CD14-positive monocyte (primary cell): Measurements from ENCODE around the gene TEX11. TPM values are rescaled to one million over a fixed set of nuclear protein-coding genes. Genes with fewer than 3 reads are reported as not detected.
"Not testable (repeated sequence)": the region's sequence is repeated elsewhere in the genome, so short reads cannot be mapped to it uniquely, and the experiment has no call there.

Source experiments
- DNase-seq, 3 donors: peaks; one replicate each; pipeline ENCODE4 v3.0.0-alpha.2; 2011 to 2022
- H2AFZ ChIP-seq: 2 replicates; pipeline ENCODE4 v1.6.0; 2012; ENCODE audit warnings: mild to moderate bottlenecking, low read depth, low read length, inconsistent platforms; ENCODE audit not compliant: insufficient read depth, poor library complexity, severe bottlenecking
- H3K27ac ChIP-seq, 2 donors: 1 replicate in 1 of 2; 2 replicates in 1 of 2; pipeline ENCODE4 v1.5.1; 2012 to 2013; ENCODE audit warnings: low read length in 2 of 2, control low read depth in 1 of 2, inconsistent platforms in 1 of 2, low read depth in 1 of 2, mild to moderate bottlenecking in 1 of 2
- H3K27me3 ChIP-seq, 2 donors: one replicate each; pipeline versions ENCODE4 v1.6.0 to v1.6.1; 2011 to 2013; ENCODE audit warnings: low read length in 2 of 2; ENCODE audit not compliant: control insufficient read depth in 2 of 2, insufficient read depth in 2 of 2
- H3K36me3 ChIP-seq, 2 donors: replicated peaks in 1 of 2; 1 replicate in 1 of 2; 2 replicates in 1 of 2; pipeline versions ENCODE4 v1.5.1 to v1.6.1; 2012 to 2013; ENCODE audit warnings: low read length in 2 of 2, control low read depth in 1 of 2, inconsistent platforms in 1 of 2, mild to moderate bottlenecking in 1 of 2; ENCODE audit not compliant: insufficient read depth in 2 of 2, control insufficient read depth in 1 of 2
- H3K4me1 ChIP-seq, 2 donors: 1 replicate in 1 of 2; 2 replicates in 1 of 2; pipeline versions ENCODE4 v1.5.1 to v1.6.1; 2012 to 2013; ENCODE audit warnings: low read length in 2 of 2, control low read depth in 1 of 2, inconsistent platforms in 1 of 2, mild to moderate bottlenecking in 1 of 2, moderate library complexity in 1 of 2; ENCODE audit not compliant: insufficient read depth in 2 of 2, control insufficient read depth in 1 of 2
- H3K4me2 ChIP-seq: replicated peaks from 2 replicates; pipeline ENCODE3; 2012; ENCODE audit warnings: low read length, moderate library complexity, mild to moderate bottlenecking; ENCODE audit not compliant: poor library complexity, severe bottlenecking; ENCODE audit errors: extremely low read depth
- H3K4me3 ChIP-seq, 3 experiments: fragments of 200-600 bp in 1 of 3; sonication (generic) in 1 of 3; replicated peaks in 1 of 3; 1 replicate in 2 of 3; 2 replicates in 1 of 3; pipeline ENCODE4 v1.5.1; 2011 to 2013; ENCODE audit warnings: low read length in 3 of 3, mild to moderate bottlenecking in 3 of 3, control low read depth in 2 of 3, low read depth in 2 of 3, inconsistent platforms in 1 of 3, moderate library complexity in 1 of 3
- H3K79me2 ChIP-seq: 2 replicates; pipeline ENCODE4 v1.6.0; 2012; ENCODE audit warnings: mild to moderate bottlenecking, control low read depth, inconsistent platforms, low read length, moderate library complexity; ENCODE audit not compliant: insufficient read depth
- H3K9ac ChIP-seq: 2 replicates; pipeline ENCODE4 v1.6.0; 2017; ENCODE audit warnings: low read length, mild to moderate bottlenecking; ENCODE audit not compliant: insufficient read depth, poor library complexity, severe bottlenecking
- H3K9me3 ChIP-seq, 2 donors: replicated peaks in 1 of 2; 1 replicate in 1 of 2; 2 replicates in 1 of 2; pipeline versions ENCODE4 v1.5.1 to v1.6.1; 2012 to 2013; ENCODE audit warnings: low read length in 2 of 2, control low read depth in 1 of 2; ENCODE audit not compliant: control insufficient read depth in 1 of 2, insufficient read depth in 1 of 2
- H4K20me1 ChIP-seq: 2 replicates; pipeline ENCODE4 v1.6.0; 2012; ENCODE audit warnings: mild to moderate bottlenecking, low read length, control low read depth, moderate library complexity; ENCODE audit not compliant: insufficient read depth
- H3K27ac Mint-ChIP-seq, 7 donors: one replicate each; pipeline ENCODE4 v1.8.0; 2020; ENCODE audit warnings: mild to moderate bottlenecking in 7 of 7, mixed read lengths in 7 of 7, moderate library complexity in 6 of 7, inconsistent platforms in 2 of 7
- H3K27me3 Mint-ChIP-seq, 3 donors: one replicate each; pipeline ENCODE4 v1.8.0; 2021 to 2022; ENCODE audit warnings: low read depth in 3 of 3, mild to moderate bottlenecking in 3 of 3, mixed read lengths in 3 of 3, moderate library complexity in 3 of 3, inconsistent platforms in 1 of 3
- H3K36me3 Mint-ChIP-seq, 2 donors: one replicate each; pipeline ENCODE4 v1.8.0; 2020; ENCODE audit warnings: mixed read lengths in 2 of 2, inconsistent platforms in 1 of 2, mild to moderate bottlenecking in 1 of 2
- H3K4me1 Mint-ChIP-seq: one replicate; pipeline ENCODE4 v1.8.0; 2020; ENCODE audit warnings: mild to moderate bottlenecking, mixed read lengths
- H3K4me3 Mint-ChIP-seq, 2 donors: one replicate each; pipeline ENCODE4 v1.8.0; 2020; ENCODE audit warnings: mild to moderate bottlenecking in 2 of 2, mixed read lengths in 2 of 2, moderate library complexity in 1 of 2
- H3K9me3 Mint-ChIP-seq, 7 donors: one replicate each; pipeline ENCODE4 v1.8.0; 2020 to 2022; ENCODE audit warnings: mixed read lengths in 7 of 7, mild to moderate bottlenecking in 6 of 7, moderate library complexity in 6 of 7, inconsistent platforms in 2 of 7
- WGBS: methylation state at CpG from one replicate; pipeline ENCODE4 v1.1.5; 2013; ENCODE audit warnings: missing lambda C conversion rate; ENCODE audit not compliant: insufficient coverage; 5-methylcytosine and 5-hydroxymethylcytosine counted together
- intact Hi-C, 2 donors: fragments of 100-400 bp; cut with micrococcal nuclease; formaldehyde crosslinking; loops; one replicate each; pipeline versions ENCODE4 v1.15.0 to v1.15.1; 2023
- polyA plus RNA-seq, 3 donors: library from polyadenylated mRNA; depleted of rRNA in 1 of 3; unstranded in 2 of 3; stranded (reverse) in 1 of 3; fragments of 300-500 nt in 2 of 3; fragments of >200 nt in 1 of 3; fragmentation: Illumina TruSeq in 2 of 3; gene quantifications; 1 replicate in 2 of 3; 2 replicates in 1 of 3; pipeline ENCODE4 v1.2.3, GENCODE V29; 2012 to 2021
- TF ChIP-seq, protein P1 (sequence below): fragments of 200-600 bp; IDR thresholded peaks from one replicate; pipeline ENCODE4 v1.8.0; 2022; ENCODE audit warnings: antibody characterized with exemption, mild to moderate bottlenecking

The TEX11 gene
- polyA plus RNA-seq, 3 donors, result not detected

DNA sequence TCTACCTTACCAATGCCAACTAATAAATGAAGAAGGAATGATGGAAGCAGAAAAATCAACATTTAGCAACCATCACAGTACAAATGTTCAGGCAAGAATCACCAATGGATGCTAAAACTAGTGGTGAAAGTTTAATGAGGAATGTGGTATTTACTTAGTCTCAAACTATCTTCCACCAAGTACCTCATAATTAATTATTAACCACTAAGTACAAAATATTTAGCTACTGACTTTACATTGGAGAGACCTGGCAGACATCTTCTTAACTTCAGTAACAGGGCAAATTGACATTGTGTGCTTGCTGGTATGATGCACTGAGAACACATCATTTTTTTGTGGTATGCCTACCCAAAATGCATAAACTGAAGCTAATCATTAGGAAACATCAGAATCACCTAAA lies 381.5 kb downstream of the TEX11 start:
- Mint-ChIP-seq H3K27me3 (peaks cover 0 to 5% (median 2%) of the 10 kb centered on the region in 3 donors), H3K9me3 (peaks cover 0 to 7% (median under 1%) of the 10 kb centered on the region in 7 donors), H3K4me1 (peaks cover 6% of the 10 kb centered on the region), H3K36me3 (no peaks in the 10 kb centered on the region), H3K27ac (no peak overlapping the region), H3K4me3 (no peak overlapping the region)
- Histone ChIP-seq H3K79me2 (no peaks in the 10 kb centered on the region), H3K36me3 (no peaks in the 10 kb centered on the region), H3K9me3 (no peaks in the 10 kb centered on the region), H3K9ac (no peak overlapping the region), H2AFZ (no peak overlapping the region), H3K27me3 (no peaks in the 10 kb centered on the region), H3K4me1 (no peaks in the 10 kb centered on the region), H3K27ac (no peak overlapping the region), H3K4me2 (no peak overlapping the region), H3K4me3 (no peak overlapping the region), H4K20me1 (no peaks in the 10 kb centered on the region)
- intact Hi-C loops, result no loop called here
- TF ChIP-seq, protein P1, sequence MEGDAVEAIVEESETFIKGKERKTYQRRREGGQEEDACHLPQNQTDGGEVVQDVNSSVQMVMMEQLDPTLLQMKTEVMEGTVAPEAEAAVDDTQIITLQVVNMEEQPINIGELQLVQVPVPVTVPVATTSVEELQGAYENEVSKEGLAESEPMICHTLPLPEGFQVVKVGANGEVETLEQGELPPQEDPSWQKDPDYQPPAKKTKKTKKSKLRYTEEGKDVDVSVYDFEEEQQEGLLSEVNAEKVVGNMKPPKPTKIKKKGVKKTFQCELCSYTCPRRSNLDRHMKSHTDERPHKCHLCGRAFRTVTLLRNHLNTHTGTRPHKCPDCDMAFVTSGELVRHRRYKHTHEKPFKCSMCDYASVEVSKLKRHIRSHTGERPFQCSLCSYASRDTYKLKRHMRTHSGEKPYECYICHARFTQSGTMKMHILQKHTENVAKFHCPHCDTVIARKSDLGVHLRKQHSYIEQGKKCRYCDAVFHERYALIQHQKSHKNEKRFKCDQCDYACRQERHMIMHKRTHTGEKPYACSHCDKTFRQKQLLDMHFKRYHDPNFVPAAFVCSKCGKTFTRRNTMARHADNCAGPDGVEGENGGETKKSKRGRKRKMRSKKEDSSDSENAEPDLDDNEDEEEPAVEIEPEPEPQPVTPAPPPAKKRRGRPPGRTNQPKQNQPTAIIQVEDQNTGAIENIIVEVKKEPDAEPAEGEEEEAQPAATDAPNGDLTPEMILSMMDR, result no peak
- DNase-seq, result no peak

DNA sequence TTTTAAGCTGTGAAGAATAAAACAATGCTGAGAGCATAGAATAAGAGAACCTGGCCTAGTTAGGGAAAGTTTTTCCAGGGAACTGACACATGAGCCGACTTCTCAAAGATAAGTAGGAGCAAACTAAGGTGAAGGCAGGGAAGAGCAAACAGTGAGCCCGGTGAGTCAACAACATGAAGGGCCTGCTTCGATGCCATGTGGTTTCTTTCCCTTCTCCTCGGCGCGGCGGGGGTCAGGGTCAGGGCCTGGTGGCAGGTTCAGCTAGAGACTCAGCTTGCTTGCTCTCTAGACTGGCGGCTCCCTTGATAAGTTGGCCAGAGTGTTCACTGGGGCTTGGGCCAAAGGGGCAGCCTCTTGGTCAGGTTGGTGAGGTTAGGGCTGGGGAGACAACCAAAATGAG lies 382.8 kb downstream of the TEX11 start:
- H4K20me1 ChIP-seq, result no peaks in the 10 kb centered on the region
- peaks cover 0 to 17% (median 7%) of the 10 kb centered on the region in 7 donors for H3K9me3 Mint-ChIP-seq
- DNase-seq, result no peak
- no peaks in the 10 kb centered on the region for H3K36me3 Mint-ChIP-seq
- no peaks in the 10 kb centered on the region for H3K27me3 ChIP-seq
- no peak overlapping the region for H3K9ac ChIP-seq
- peaks cover 6% of the 10 kb centered on the region for H3K4me1 Mint-ChIP-seq
- 93% methylated on average over 3 of the region's 8 CpGs for WGBS
- no peaks in the 10 kb centered on the region for H3K4me1 ChIP-seq
- H3K4me3 ChIP-seq, result no peak overlapping the region
- H3K4me2 ChIP-seq, result no peak overlapping the region
- H3K27ac Mint-ChIP-seq, result no peak overlapping the region
- H2AFZ ChIP-seq, result no peak overlapping the region
- no peaks in the 10 kb centered on the region for H3K79me2 ChIP-seq
- H3K27me3 Mint-ChIP-seq, result peaks cover 0 to 2% (median 2%) of the 10 kb centered on the region in 3 donors
- TF ChIP-seq, protein P1, result no peak
- H3K9me3 ChIP-seq, result peaks cover 5 to 7% of the 10 kb centered on the region in 2 donors
- no peaks in the 10 kb centered on the region for H3K36me3 ChIP-seq
- no peak overlapping the region for H3K27ac ChIP-seq
- intact Hi-C loops, result no loop called here
- H3K4me3 Mint-ChIP-seq, result no peak overlapping the region

DNA sequence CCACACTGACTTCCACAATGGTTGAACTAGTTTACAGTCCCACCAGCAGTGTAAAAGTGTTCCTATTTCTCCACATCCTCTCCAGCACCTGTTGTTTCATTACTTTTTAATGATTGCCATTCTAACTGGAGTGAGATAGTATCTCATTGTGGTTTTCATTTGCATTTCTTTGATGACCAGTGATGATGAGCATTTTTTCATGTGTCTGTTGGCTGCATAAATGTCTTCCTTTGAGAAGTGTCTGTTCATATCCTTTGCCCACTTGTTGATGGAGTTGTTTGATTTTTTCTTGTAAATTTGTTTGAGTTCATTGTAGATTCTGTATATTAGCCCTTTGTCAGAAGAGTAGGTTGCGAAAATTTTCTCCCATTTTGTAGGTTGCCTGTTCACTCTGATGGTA lies 392.8 kb downstream of the TEX11 start:
- H3K27ac ChIP-seq, H3K27me3 ChIP-seq, H3K27me3 Mint-ChIP-seq, H3K4me2 ChIP-seq, H3K4me3 ChIP-seq, H3K27ac Mint-ChIP-seq, H3K36me3 Mint-ChIP-seq, DNase-seq, H4K20me1 ChIP-seq, H3K9ac ChIP-seq, H3K79me2 ChIP-seq, H3K36me3 ChIP-seq, H3K4me1 Mint-ChIP-seq, H2AFZ ChIP-seq, intact Hi-C loops, H3K9me3 ChIP-seq, H3K4me1 ChIP-seq, H3K4me3 Mint-ChIP-seq: not testable (repeated sequence)
- H3K9me3 Mint-ChIP-seq, result peaks cover 3 to 23% (median 10%) of the 10 kb centered on the region in 7 donors
- WGBS, result no CpG with 5 or more reads among the region's 1 CpG
